SJSA1 (cell line): ENCODE results near the gene ARFGEF3. TPM values are rescaled to one million over a fixed set of nuclear protein-coding genes. Genes with fewer than 3 reads are reported as not detected.

ENCODE experiments used
- DNase-seq, 2 experiments: peaks; one replicate each; pipeline ENCODE4 v3.0.0-alpha.2; 2015 to 2020; ENCODE audit warnings: low spot score in 2 of 2, low read depth in 1 of 2
- H3K27ac ChIP-seq: fragments of 250-450 bp; sonication (Bioruptor Pico); 2 replicates; pipeline ENCODE4 v1.5.1; 2020; ENCODE audit warnings: mild to moderate bottlenecking, moderate library complexity
- H3K27me3 ChIP-seq: fragments of 250-450 bp; sonication (Bioruptor Pico); replicated peaks from 2 replicates; pipeline ENCODE4 v1.5.1; 2020; ENCODE audit warnings: mild to moderate bottlenecking, moderate library complexity
- H3K36me3 ChIP-seq: fragments of 250-450 bp; sonication (Bioruptor Pico); 2 replicates; pipeline ENCODE4 v1.5.1; 2020; ENCODE audit warnings: mild to moderate bottlenecking
- H3K4me1 ChIP-seq: fragments of 250-450 bp; sonication (Bioruptor Pico); replicated peaks from 2 replicates; pipeline ENCODE4 v1.6.1; 2021; ENCODE audit warnings: mild to moderate bottlenecking
- H3K4me3 ChIP-seq: fragments of 250-450 bp; sonication (Bioruptor Pico); 2 replicates; pipeline ENCODE4 v1.5.1; 2020; ENCODE audit warnings: mild to moderate bottlenecking
- H3K9me3 ChIP-seq: fragments of 250-450 bp; sonication (Bioruptor Pico); replicated peaks from 2 replicates; pipeline ENCODE4 v1.5.1; 2020; ENCODE audit warnings: mild to moderate bottlenecking
- total RNA-seq: library from RNA; depleted of rRNA; stranded (reverse); fragments of >200 nt; shearing (Covaris generic); gene quantifications from 2 replicates; pipeline ENCODE4 v1.2.3, GENCODE V29; 2014

The ARFGEF3 gene
- total RNA-seq, 1 experiment from 2014 or later = not detected

DNA sequence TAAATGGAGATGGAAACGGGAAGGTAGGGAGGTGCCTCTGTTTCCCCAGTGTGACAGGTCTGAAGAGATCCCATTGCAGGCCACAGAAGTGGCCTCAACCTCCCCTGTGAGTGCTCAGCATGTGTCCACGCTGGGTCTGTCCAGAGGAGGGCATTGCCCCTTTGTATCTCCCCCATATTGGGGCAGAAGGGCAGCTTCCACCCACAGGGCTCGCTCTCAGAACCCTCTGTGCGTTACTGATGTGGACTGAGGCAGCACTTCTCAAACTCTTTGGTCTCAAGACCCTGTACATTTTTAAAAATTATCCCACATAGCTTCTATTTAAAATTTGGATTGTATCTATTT lies 22.0 kb downstream of the ARFGEF3 start:
- Histone ChIP-seq H3K36me3 (no peaks in the 10 kb centered on the region), H3K27me3 (no peaks in the 10 kb centered on the region), H3K9me3 (no peaks in the 10 kb centered on the region), H3K27ac (no peak overlapping the region), H3K4me3 (no peak overlapping the region), H3K4me1 (no peaks in the 10 kb centered on the region)
- no peak for DNase-seq

DNA sequence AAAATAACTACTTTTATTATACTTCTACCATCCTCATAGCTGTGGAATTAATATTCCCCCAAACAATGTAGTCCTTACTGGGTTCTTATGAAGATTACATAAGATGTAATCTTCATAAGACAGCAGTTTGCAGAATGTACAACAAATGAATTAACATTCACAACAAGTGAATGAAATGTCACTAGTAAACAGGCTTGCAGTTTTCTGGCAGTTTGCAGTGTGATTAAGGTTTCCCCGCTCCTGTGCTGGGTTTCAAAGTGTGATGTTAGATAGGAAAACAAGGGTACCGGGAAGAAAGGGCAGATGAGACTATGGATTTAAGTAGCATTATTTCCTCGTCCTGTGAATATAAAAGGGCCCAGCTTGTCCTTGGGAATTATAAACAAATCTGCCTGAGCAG lies 22.5 kb downstream of the ARFGEF3 start:
- Histone ChIP-seq H3K4me3 (no peak overlapping the region), H3K9me3 (no peaks in the 10 kb centered on the region), H3K4me1 (no peaks in the 10 kb centered on the region), H3K36me3 (no peaks in the 10 kb centered on the region), H3K27me3 (no peaks in the 10 kb centered on the region), H3K27ac (no peak overlapping the region)
- DNase-seq = no peak

DNA sequence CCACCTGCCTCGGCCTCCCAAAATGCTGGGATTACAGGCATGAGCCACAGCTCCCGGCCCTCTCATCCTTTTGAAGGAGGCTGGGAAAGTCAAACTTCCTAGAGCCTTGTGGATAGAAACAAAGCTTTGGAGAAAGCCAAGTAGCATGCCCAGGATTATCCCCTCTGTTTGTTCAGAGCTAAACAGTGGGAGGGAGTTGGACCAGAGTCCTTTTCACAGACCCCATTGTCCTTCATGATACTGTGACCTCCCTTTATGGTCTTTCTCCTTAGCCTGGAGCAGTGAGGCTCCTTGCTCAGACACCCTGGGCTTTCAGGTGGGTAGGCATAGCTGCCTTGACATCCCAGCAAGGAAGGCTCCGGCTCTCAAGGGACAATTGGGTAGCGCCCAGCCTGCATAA lies 25.4 kb downstream of the ARFGEF3 start:
- Histone ChIP-seq H3K4me3 (no peak overlapping the region), H3K9me3 (no peaks in the 10 kb centered on the region), H3K36me3 (no peaks in the 10 kb centered on the region), H3K27ac (no peak overlapping the region), H3K4me1 (no peaks in the 10 kb centered on the region), H3K27me3 (no peaks in the 10 kb centered on the region)
- DNase-seq = no peak

DNA sequence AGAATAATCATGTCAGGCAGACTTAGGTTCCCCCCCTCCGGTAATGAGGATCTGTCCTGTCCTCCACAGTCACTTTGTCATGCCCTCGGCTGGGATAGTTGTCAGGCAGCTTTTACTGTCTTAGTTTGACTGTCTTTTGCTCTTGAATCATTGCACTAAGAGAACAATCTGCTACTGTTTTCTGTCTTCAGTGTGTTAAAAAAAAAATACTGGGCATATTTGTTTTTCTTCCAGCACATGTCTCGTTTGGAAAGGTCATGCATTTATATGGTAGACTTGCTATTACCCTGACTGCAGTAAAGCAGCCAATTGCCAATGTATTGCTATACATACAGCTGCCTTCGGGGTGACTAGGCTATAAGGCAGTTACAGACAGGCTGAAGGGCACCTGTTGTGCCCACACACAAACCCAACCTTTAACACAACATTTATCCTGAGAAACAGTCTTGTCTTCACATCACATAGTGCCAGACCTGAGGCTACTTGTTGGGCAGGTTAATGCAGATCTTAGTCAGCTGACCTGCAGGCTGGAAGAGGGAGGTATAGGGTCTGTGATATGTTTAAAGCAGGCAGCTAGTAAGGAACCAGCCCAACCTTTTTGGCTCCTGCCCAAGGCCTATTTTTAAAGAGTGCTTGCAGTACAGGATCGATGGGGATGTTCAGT lies 26.7 kb downstream of the ARFGEF3 start:
- no peaks in the 10 kb centered on the region for H3K4me1 ChIP-seq
- H3K27me3 ChIP-seq = no peaks in the 10 kb centered on the region
- H3K9me3 ChIP-seq = no peaks in the 10 kb centered on the region; the same call in 1 of the 2 replicates
- H3K27ac ChIP-seq = no peak overlapping the region
- no peak for DNase-seq
- no peaks in the 10 kb centered on the region for H3K36me3 ChIP-seq
- H3K4me3 ChIP-seq = no peak overlapping the region

DNA sequence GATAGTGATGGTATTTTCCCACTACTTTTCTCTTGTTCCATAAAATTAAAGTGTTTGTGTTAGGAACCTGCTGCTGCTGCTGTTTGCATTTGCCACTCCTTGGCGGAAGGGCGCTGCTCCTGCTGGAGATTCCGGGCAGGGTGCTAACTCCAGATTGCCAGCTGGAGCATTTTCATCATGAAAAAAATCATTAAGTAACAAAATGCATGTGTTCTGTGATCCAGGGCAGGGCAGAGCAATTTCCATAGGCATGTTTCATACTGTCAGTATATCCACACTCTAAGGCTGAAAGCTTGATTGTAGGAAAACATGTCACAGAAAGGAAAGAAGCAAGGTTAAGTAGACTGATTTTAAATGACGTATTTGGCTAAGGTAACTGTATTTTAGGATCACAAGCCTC lies 32.5 kb downstream of the ARFGEF3 start:
- no peak overlapping the region for H3K27ac ChIP-seq
- no peaks in the 10 kb centered on the region for H3K4me1 ChIP-seq
- H3K9me3 ChIP-seq = no peaks in the 10 kb centered on the region; the same call in 1 of the 2 replicates
- H3K27me3 ChIP-seq = 0 out of 2 replicates have a peak, but pooled peaks cover 3% of the 10 kb centered on the region
- H3K36me3 ChIP-seq = no peaks in the 10 kb centered on the region
- no peak for DNase-seq
- no peak overlapping the region for H3K4me3 ChIP-seq

DNA sequence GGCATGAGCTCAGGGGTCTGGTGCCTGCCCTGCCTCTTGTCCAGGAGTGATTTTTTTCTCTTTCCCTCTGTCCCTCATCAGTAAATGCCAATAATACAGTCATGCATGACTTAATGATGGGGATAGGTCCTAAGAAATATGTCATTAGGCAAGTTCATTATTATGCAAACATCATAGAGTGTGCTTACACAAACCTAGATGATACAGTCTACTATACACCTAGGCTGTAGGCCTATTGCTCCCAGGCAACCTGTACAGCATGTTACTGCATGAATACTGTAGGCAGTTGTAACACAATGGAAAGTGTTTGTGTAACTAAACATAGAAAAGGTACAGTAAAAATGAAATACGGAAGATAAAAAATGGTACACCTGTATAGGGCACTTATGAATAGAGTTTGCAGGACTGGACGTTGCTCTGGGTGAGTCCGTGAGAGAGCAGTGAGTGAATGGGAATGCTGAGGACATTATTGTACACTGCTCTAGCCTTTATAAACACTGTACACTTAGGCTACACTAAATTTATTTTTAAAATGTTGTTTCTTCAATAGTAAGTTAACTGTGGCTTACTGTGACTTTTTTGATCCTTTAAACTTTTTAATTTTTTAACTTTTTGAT lies 34.5 kb downstream of the ARFGEF3 start:
- Histone ChIP-seq H3K9me3 (no peaks in the 10 kb centered on the region; the same call in 1 of the 2 replicates), H3K27ac (no peak overlapping the region), H3K4me1 (no peaks in the 10 kb centered on the region), H3K4me3 (no peak overlapping the region), H3K27me3 (0 out of 2 replicates have a peak, but pooled peaks cover 3% of the 10 kb centered on the region), H3K36me3 (no peaks in the 10 kb centered on the region)
- DNase-seq = no peak

DNA sequence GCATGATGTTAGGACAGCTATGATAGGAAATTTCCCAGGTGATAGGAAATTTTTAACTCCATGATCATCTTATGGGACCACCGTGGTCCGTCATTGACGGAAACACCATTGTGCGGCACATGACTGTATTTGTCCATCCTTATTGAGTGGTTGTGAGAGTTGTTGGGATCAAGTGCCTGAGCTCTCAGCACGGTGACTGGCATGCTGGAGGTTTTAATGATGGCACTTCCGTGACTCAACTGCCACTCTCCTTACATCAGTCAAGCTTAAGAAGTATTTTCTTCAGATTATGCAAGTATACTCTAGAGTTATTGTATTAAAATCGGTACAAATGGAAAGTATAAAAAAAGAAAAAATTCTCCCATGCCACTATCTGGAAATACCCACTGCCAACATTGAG lies 35.8 kb downstream of the ARFGEF3 start:
- no peaks in the 10 kb centered on the region for H3K4me1 ChIP-seq
- no peak overlapping the region for H3K4me3 ChIP-seq

DNA sequence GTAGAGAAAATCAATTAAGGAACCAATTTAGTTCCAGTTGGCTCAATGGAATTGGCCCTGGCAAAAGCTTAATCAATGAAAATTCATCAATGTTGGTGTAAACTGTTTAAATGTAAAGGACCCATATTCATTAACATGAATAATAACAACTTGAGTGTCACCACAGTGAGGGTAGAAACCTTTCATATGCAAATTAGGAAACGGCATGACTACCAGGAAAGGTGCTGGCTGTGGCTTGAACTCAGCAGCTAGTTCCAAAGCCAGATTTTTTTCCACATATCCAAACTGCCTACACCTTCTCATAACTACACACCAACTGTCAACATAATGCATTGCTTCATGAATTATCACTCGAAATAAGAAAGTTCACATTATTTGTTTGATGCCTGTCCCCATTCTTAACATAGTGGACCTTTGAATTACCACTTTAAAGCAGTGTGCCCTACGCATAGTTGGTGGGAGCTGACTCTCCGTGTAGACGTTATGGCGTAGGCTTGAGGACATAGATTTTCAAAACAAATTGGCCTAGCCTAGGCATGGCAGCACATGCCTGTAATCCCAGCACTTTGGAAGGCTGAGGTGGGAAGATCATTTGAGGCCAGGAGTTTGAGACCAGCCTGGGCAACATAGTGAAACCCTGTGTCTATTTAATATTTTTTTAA lies 36.8 kb downstream of the ARFGEF3 start:
- no peaks in the 10 kb centered on the region for H3K36me3 ChIP-seq
- no peak overlapping the region for H3K4me3 ChIP-seq
- no peaks in the 10 kb centered on the region for H3K4me1 ChIP-seq
- no peaks in the 10 kb centered on the region for H3K9me3 ChIP-seq
- H3K27me3 ChIP-seq = 0 out of 2 replicates have a peak, but pooled peaks cover 3% of the 10 kb centered on the region
- no peak for DNase-seq
- no peak overlapping the region for H3K27ac ChIP-seq

More for the DNA sequence above, 35.8 kb downstream of the ARFGEF3 start:
- H3K9me3 ChIP-seq = no peaks in the 10 kb centered on the region; the same call in 1 of the 2 replicates
- H3K36me3 ChIP-seq = no peaks in the 10 kb centered on the region
- H3K27me3 ChIP-seq = 0 out of 2 replicates have a peak, but pooled peaks cover 3% of the 10 kb centered on the region
- no peak overlapping the region for H3K27ac ChIP-seq
- no peak for DNase-seq

DNA sequence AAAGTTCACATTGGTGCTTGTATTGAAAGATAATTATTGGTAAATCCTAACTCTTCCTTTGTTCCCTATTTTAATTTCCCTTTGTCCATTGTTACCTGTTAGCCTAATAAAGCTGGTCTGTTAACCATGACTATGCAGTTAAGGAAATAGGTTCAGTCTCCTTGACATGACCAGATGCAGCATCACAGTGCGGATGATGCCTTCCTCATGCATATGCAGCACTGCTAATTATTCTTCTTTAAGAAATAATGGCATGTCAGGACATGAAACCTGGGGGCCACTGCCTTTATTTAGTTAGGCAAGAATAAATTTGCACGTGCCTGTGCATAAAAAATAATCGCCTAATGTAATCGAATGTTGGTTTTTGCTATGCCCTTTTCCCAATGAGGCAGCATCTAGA lies 40.1 kb downstream of the ARFGEF3 start:
- DNase-seq = no peak
- H3K27ac ChIP-seq = no peak overlapping the region
- H3K9me3 ChIP-seq = no peaks in the 10 kb centered on the region
- no peaks in the 10 kb centered on the region for H3K27me3 ChIP-seq
- H3K4me1 ChIP-seq = no peaks in the 10 kb centered on the region
- no peaks in the 10 kb centered on the region for H3K36me3 ChIP-seq
- H3K4me3 ChIP-seq = no peak overlapping the region

DNA sequence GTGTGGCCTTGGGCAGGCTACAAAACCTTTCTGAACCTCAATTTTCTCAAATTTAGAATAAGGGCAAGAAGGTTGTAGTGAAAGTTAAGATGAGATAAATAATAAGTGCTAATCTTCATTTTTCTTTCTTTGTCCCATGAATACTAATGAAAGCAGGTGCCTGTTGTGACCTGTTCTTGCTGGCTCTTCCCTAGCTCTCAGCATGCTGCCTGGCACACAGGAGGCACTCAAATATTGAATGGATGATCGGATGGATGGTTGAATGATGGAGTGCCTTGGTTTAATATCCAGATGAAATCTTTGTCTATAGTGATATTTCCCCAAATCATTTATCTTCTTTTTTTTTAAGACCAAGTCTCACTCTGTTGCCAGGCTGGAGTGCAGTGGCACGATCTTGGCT lies 41.6 kb downstream of the ARFGEF3 start:
- Histone ChIP-seq H3K4me1 (no peaks in the 10 kb centered on the region), H3K27ac (no peak overlapping the region), H3K9me3 (no peaks in the 10 kb centered on the region), H3K27me3 (no peaks in the 10 kb centered on the region; the same call in 1 of the 2 replicates), H3K36me3 (no peaks in the 10 kb centered on the region), H3K4me3 (no peak overlapping the region)
- no peak for DNase-seq

DNA sequence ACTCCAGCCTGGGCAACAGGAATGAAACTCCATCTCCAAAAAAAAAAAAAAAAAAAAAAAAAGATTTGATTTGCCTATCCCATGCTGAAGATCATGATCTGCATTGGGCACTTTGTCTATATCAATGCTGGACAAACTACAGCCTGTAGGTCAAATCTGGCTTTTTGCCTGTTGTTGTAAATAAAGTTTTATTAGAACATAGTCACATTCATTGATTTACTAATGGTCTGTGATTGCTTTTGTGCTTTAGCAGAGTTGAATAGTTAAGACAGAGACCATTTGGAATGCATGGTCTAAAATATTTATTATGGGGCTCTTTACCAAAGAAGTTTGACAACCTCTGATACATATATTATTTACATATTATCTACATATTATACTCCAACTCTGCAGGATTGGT lies 42.6 kb downstream of the ARFGEF3 start:
- Histone ChIP-seq H3K9me3 (no peaks in the 10 kb centered on the region), H3K4me3 (no peak overlapping the region), H3K36me3 (no peaks in the 10 kb centered on the region), H3K27ac (no peak overlapping the region), H3K27me3 (no peaks in the 10 kb centered on the region; the same call in 1 of the 2 replicates), H3K4me1 (no peaks in the 10 kb centered on the region)
- no peak for DNase-seq

DNA sequence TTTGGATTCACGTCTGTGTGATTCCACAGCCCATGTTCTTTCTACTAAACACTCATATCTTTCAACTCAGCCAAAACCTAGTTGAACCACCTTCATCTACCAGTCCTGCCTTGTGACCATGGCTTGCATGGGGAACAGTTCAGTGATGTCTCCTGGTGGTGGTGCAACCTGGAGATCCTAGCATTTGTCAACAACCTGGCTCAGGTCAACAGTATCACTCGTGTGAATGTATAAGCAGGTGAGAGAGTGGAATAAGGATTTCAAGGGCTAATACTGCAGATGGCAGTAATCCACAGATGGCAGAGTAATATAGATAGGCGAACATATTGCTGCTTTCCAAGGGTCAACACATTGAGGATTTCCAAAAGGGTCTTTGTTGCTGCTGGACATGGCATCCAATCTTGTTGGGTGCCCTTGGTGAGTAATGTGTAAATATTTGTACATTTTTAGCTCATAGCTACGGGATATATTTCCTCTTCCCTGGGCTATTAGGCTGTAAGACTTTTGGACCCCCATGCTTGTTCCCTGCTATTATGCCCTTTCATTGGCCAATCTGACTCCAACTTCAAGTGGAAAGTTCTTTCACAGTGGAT lies 43.1 kb downstream of the ARFGEF3 start:
- DNase-seq = no peak
- Histone ChIP-seq H3K4me1 (no peaks in the 10 kb centered on the region), H3K27ac (no peak overlapping the region), H3K27me3 (no peaks in the 10 kb centered on the region; the same call in 1 of the 2 replicates), H3K4me3 (no peak overlapping the region), H3K36me3 (no peaks in the 10 kb centered on the region), H3K9me3 (no peaks in the 10 kb centered on the region)

DNA sequence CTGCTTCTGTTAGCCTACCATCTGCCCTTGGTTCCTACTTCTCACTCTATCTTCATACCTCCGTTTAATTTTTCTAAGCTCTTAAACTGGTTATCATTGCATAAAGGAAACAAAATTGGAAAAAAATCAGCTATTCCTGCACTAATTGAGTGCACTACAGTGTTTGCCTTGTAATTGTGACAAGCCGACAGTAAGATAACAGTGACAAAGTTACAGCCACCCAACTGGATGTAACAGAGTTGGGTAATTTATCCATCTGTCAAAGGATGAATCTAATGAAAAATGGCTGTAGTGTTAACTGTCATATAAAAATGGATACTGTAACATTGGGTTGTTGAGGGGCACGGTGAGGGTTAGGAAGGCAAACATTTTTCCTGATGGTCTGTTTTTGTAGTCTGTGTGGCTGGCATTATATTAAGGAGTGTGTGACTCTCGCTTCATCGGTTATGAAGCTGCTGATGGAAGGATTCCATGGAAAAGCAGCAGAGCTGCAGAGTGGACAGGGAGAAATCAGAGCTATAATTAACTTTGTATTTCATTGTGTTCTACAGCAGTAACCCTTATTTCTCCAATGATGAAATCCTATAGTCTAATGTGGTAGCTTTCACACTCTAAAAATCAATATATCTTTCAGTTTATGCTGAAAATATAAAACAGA lies 43.8 kb downstream of the ARFGEF3 start:
- Histone ChIP-seq H3K9me3 (no peaks in the 10 kb centered on the region), H3K4me1 (no peaks in the 10 kb centered on the region), H3K36me3 (no peaks in the 10 kb centered on the region), H3K4me3 (no peak overlapping the region), H3K27me3 (no peaks in the 10 kb centered on the region; the same call in 1 of the 2 replicates), H3K27ac (no peak overlapping the region)
- DNase-seq = no peak
